PFSK-1 (cell line): Measurements from ENCODE around the gene MMD.

ENCODE experiments used
- FOXP2 ChIP-seq: optimal IDR thresholded peaks from 2 replicates; pipeline ENCODE3; 2011; ENCODE audit warnings: borderline replicate concordance, control low read depth, inconsistent platforms; ENCODE audit not compliant: insufficient read depth; ENCODE audit errors: extremely low read length, extremely low read depth
- POLR2AphosphoS5 ChIP-seq: IDR thresholded peaks from 2 replicates; pipeline ENCODE4 v1.6.1; 2012; ENCODE audit warnings: low read depth, mild to moderate bottlenecking, control low read depth, low read length, moderate library complexity
- REST ChIP-seq, 2 experiments: IDR thresholded peaks; 2 replicates each; pipeline versions ENCODE4 v1.6.1 to v1.8.0; 2011 to 2012; ENCODE audit warnings: low read depth in 2 of 2, low read length in 2 of 2, control low read depth in 1 of 2, inconsistent platforms in 1 of 2, mild to moderate bottlenecking in 1 of 2, moderate library complexity in 1 of 2; ENCODE audit not compliant: insufficient read depth in 1 of 2
- TAF1 ChIP-seq: IDR thresholded peaks from 2 replicates; pipeline ENCODE4 v1.6.1; 2012; ENCODE audit warnings: low read length, control low read depth, borderline replicate concordance; ENCODE audit not compliant: insufficient read depth

- TF ChIP-seq REST (IDR thresholded peaks at IDR 0.05; ENCODE audit: insufficient read depth in 1 of 2, low read depth in 2 of 2, low read length in 2 of 2) = no peak
- no peak for TF ChIP-seq POLR2AphosphoS5
- TF ChIP-seq TAF1 = no peak
- TF ChIP-seq FOXP2 = no peak
These were observed 1.9 kb upstream of the MMD start for GRCh38 chr17:55423535-55423934.
